Lung (tissue), 12 donors: ENCODE results near the gene TAS2R41. TPM values are rescaled to one million over a fixed set of nuclear protein-coding genes. Genes with fewer than 3 reads are reported as not detected.

Source experiments
- ATAC-seq: fragments of 200-7000 bp; cut with Tn5 transposase; one replicate; pipeline ENCODE4 v1.9.1; 2020; ENCODE audit warnings: moderate number of reproducible peaks; ENCODE audit not compliant: insufficient read depth, low FRiP score
- DNase-seq, 3 donors: peaks; one replicate each; pipeline ENCODE4 v3.0.0-alpha.2; 2013 to 2017
- H3K27ac ChIP-seq, 2 donors: one replicate each; pipeline ENCODE4 v1.5.1; 2013; ENCODE audit warnings: mild to moderate bottlenecking in 2 of 2, moderate library complexity in 2 of 2, control low read depth in 1 of 2, inconsistent platforms in 1 of 2, low read depth in 1 of 2, low read length in 1 of 2
- H3K27me3 ChIP-seq, 3 donors: one replicate each; pipeline ENCODE4 v1.5.1; 2013; ENCODE audit warnings: low read length in 2 of 3; ENCODE audit not compliant: control insufficient read depth in 3 of 3, insufficient read depth in 3 of 3
- H3K36me3 ChIP-seq, 4 donors: one replicate each; pipeline ENCODE4 v1.5.1; 2013; ENCODE audit warnings: low read length in 4 of 4, mild to moderate bottlenecking in 1 of 4, moderate library complexity in 1 of 4; ENCODE audit not compliant: control insufficient read depth in 4 of 4, insufficient read depth in 4 of 4
- H3K4me1 ChIP-seq, 5 donors: one replicate each; pipeline ENCODE4 v1.5.1; 2013; ENCODE audit warnings: low read length in 5 of 5, mild to moderate bottlenecking in 2 of 5, moderate library complexity in 1 of 5; ENCODE audit not compliant: control insufficient read depth in 5 of 5, insufficient read depth in 5 of 5
- H3K4me3 ChIP-seq: one replicate; pipeline ENCODE4 v1.5.1; 2013; ENCODE audit warnings: mild to moderate bottlenecking, control low read depth, moderate library complexity
- H3K9ac ChIP-seq, 2 donors: one replicate each; pipeline ENCODE4 v1.5.1; 2013; ENCODE audit warnings: low read length in 2 of 2, control low read depth in 1 of 2; ENCODE audit not compliant: insufficient read depth in 1 of 2
- H3K9me3 ChIP-seq, 4 donors: one replicate each; pipeline ENCODE4 v1.5.1; 2013; ENCODE audit warnings: low read length in 3 of 4, mild to moderate bottlenecking in 1 of 4, moderate library complexity in 1 of 4; ENCODE audit not compliant: control insufficient read depth in 4 of 4, insufficient read depth in 3 of 4
- WGBS, 2 donors: extraction: QIAGEN DNeasy Blood & Tissue Kit; methylation state at CpG; one replicate each; pipeline ENCODE4 v1.1.7; 2013; 5-methylcytosine and 5-hydroxymethylcytosine counted together
- polyA plus RNA-seq, 2 donors: library from polyadenylated mRNA; stranded (reverse); fragments of 200-250 nt; gene quantifications; one replicate each; pipeline ENCODE4 v1.2.1, GENCODE V29; 2013
- total RNA-seq, 2 donors: library from RNA; depleted of rRNA in 1 of 2; stranded (reverse); fragments of >200 nt in 1 of 2; gene quantifications; one replicate each; pipeline ENCODE4 v1.2.1, GENCODE V29; 2014 to 2021
- TF ChIP-seq, protein P1 (sequence below): IDR thresholded peaks from 2 replicates; pipeline ENCODE4 v1.5.1; 2012; ENCODE audit warnings: mild to moderate bottlenecking; ENCODE audit errors: control extremely low read depth, extremely low read depth
- donor health status: control.
- donor health status: control.
- donor health status: Bipolar disorder and iron deficiency.
- donor health status: healthy.
- donor health status: DM: yes; HTN: yes; CAD: no.

TAS2R41 gene
- total and polyA plus RNA-seq, 4 donors, result 0.77 TPM; not detected in 3

DNA sequence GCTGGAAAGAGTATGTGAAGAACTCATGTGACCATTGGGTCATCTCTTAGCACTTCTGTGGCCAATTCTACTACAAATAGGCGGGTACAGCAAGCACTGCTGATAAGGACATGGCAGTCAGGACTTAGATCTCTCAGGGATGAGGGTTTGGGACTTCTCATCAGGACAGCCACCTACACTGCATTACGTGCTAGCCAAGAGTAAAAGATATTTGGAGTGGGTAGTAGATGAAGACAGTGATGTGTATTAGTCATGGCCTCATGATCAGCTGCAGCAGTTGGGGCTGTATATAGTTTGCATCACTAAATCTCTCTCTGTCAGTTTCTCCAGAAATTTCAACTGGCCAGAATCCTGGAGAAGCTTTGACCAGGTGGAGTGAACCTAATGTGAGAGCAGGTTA is 25.2 kb upstream of the TAS2R41 start:
- ATAC-seq, result no peak

DNA sequence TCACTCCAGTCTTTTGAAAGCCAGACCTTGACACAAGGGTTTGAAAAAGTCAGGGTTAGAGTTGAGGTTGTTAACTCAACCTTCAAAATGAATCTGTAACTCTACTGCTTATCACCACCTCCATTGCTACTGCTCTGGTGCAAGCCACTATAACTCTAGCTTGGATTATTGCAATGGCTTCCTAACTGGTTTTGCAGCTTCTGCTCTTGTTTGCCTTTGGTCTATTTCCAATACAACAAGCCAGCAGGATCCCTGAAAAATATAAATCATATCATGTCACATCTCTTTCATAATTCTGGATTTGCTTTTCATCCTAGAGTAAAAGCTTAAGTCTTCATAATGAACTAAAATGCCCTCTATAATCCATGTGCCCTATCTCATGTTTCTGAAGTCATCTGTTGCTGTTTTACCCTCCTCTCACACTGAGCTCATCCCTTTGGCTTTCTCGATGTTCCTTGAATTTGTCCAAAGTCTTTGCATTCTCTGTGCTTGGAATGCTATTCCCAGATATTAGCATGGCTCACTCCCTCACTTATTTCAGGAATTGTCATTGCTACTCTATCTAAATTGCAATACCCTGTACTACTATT is 23.5 kb upstream of the TAS2R41 start:
- Histone ChIP-seq H3K36me3 (no peaks in the 10 kb centered on the region), H3K9ac (no peak overlapping the region), H3K4me1 (peaks cover 0 to 3% (median 0%) of the 10 kb centered on the region in 5 donors), H3K4me3 (no peak overlapping the region), H3K27ac (no peak overlapping the region), H3K27me3 (no peaks in the 10 kb centered on the region), H3K9me3 (peaks cover 0 to 1% (median 0%) of the 10 kb centered on the region in 4 donors)
- ATAC-seq, result no peak
- TF ChIP-seq, protein P1, sequence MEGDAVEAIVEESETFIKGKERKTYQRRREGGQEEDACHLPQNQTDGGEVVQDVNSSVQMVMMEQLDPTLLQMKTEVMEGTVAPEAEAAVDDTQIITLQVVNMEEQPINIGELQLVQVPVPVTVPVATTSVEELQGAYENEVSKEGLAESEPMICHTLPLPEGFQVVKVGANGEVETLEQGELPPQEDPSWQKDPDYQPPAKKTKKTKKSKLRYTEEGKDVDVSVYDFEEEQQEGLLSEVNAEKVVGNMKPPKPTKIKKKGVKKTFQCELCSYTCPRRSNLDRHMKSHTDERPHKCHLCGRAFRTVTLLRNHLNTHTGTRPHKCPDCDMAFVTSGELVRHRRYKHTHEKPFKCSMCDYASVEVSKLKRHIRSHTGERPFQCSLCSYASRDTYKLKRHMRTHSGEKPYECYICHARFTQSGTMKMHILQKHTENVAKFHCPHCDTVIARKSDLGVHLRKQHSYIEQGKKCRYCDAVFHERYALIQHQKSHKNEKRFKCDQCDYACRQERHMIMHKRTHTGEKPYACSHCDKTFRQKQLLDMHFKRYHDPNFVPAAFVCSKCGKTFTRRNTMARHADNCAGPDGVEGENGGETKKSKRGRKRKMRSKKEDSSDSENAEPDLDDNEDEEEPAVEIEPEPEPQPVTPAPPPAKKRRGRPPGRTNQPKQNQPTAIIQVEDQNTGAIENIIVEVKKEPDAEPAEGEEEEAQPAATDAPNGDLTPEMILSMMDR, result no peak
- WGBS, 2 donors, result 69 to 85% methylated on average over 1 of the region's 1 CpG
- DNase-seq, result no peak

More for the DNA sequence above, 25.2 kb upstream of the TAS2R41 start:
- H3K36me3 ChIP-seq, result no peaks in the 10 kb centered on the region
- TF ChIP-seq, protein P1, result no peak
- no peak overlapping the region for H3K4me3 ChIP-seq
- H3K4me1 ChIP-seq, result peaks cover 0 to 3% (median 0%) of the 10 kb centered on the region in 5 donors
- no peak overlapping the region for H3K27ac ChIP-seq
- WGBS, 2 donors, result 86 to 94% methylated on average over 2 of the region's 2 CpGs
- H3K9me3 ChIP-seq, result no peaks in the 10 kb centered on the region
- DNase-seq, result no peak
- H3K9ac ChIP-seq, result no peak overlapping the region
- no peaks in the 10 kb centered on the region for H3K27me3 ChIP-seq

DNA sequence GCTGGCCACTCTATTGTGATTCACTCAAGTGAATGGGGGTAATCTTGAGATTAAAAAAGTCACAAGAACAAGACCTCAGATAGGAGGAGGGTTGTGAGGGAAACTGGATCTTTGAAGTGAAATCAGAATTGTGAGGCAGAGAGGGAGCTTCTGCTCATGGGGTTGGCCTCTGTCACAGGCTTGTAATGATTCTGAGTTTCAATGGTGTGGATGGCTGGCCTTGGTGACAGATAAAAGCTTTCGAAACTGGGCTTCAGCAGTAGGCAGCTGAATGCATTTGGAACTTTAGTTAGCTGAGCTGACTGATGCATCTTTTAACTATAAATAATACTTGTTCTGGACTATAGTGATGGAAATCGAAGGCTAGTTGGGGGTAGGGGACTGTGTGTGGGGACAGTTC is 22.2 kb upstream of the TAS2R41 start:
- DNase-seq (no peak), ATAC-seq (no peak)
- Histone ChIP-seq H3K27ac (no peak overlapping the region), H3K9ac (no peak overlapping the region), H3K4me3 (no peak overlapping the region), H3K4me1 (peaks cover 0 to 3% (median 0%) of the 10 kb centered on the region in 5 donors), H3K27me3 (no peaks in the 10 kb centered on the region), H3K9me3 (peaks cover 0 to 1% (median 0%) of the 10 kb centered on the region in 4 donors), H3K36me3 (no peaks in the 10 kb centered on the region)
- WGBS, 2 donors, result 94% methylated on average over 2 of the region's 2 CpGs
- TF ChIP-seq, protein P1, result no peak

DNA sequence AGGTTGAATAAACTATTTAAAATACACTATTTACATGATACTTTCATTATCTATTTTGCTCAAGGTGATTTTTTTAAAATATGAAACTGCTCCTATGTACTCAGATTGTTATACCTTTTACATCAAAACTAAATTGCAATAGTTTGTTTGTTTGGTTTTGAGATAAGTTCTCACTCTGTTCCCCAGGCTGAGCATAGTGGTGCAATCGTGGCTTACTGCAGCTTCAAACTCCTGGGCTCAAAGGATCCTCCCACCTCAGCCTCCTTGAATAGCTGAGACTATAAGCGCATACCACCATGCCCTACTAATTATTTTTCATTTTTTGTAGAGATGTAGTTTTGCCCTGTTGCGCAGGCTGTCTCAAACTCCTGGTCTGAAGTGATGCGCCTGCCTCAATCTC is 21.7 kb upstream of the TAS2R41 start:
- no peaks in the 10 kb centered on the region for H3K27me3 ChIP-seq
- no peaks in the 10 kb centered on the region for H3K36me3 ChIP-seq
- ATAC-seq, result no peak
- no peak overlapping the region for H3K9ac ChIP-seq
- no peak overlapping the region for H3K27ac ChIP-seq
- peaks cover 0 to 3% (median 0%) of the 10 kb centered on the region in 5 donors for H3K4me1 ChIP-seq
- TF ChIP-seq, protein P1, result no peak
- DNase-seq, result no peak
- peaks cover 0 to 1% (median 0%) of the 10 kb centered on the region in 4 donors for H3K9me3 ChIP-seq
- no peak overlapping the region for H3K4me3 ChIP-seq
- 79 to 87% methylated on average over 4 of the region's 4 CpGs for WGBS, 2 donors
